Mesothelial cell of epicardium (in vitro differentiated cells): ENCODE data around the gene ZNF611. TPM values are rescaled to one million over a fixed set of nuclear protein-coding genes. Genes with fewer than 3 reads are reported as not detected.
"Not testable (repeated sequence)": the region's sequence is repeated elsewhere in the genome, so short reads cannot be mapped to it uniquely, and the experiment has no call there.

Experiments used
- DNase-seq, 2 experiments: peaks; one replicate each; pipeline ENCODE4 v3.0.0; 2021; ENCODE audit warnings: low spot score in 2 of 2; ENCODE audit not compliant: unreplicated experiment in 2 of 2
- H3K27ac Mint-ChIP-seq: 2 replicates; pipeline ENCODE4 v1.8.0; 2021; ENCODE audit warnings: mixed read lengths
- H3K27me3 Mint-ChIP-seq: 2 replicates; pipeline ENCODE4 v1.8.0; 2021; ENCODE audit warnings: low read depth, mixed read lengths
- H3K36me3 Mint-ChIP-seq: 2 replicates; pipeline ENCODE4 v1.8.0; 2021; ENCODE audit warnings: mixed read lengths
- H3K4me1 Mint-ChIP-seq: 2 replicates; pipeline ENCODE4 v1.8.0; 2021; ENCODE audit warnings: mixed read lengths
- H3K4me3 Mint-ChIP-seq: 2 replicates; pipeline ENCODE4 v1.8.0; 2021; ENCODE audit warnings: mild to moderate bottlenecking, moderate library complexity, mixed read lengths
- H3K9me3 Mint-ChIP-seq: 2 replicates; pipeline ENCODE4 v1.8.0; 2021; ENCODE audit warnings: mixed read lengths
- total RNA-seq: library from RNA; stranded (reverse); gene quantifications from 3 replicates; pipeline ENCODE4 v1.2.1, GENCODE V29; 2021
- TF ChIP-seq, protein P1 (sequence below): fragments of 200-600 bp; sonication (generic); IDR thresholded peaks from one replicate; pipeline ENCODE4 v1.5.0; 2021; ENCODE audit warnings: antibody characterized with exemption; ENCODE audit not compliant: unreplicated experiment

ZNF611 gene
- total RNA-seq, 1 donor from 2014 or later = 29.0 TPM

DNA sequence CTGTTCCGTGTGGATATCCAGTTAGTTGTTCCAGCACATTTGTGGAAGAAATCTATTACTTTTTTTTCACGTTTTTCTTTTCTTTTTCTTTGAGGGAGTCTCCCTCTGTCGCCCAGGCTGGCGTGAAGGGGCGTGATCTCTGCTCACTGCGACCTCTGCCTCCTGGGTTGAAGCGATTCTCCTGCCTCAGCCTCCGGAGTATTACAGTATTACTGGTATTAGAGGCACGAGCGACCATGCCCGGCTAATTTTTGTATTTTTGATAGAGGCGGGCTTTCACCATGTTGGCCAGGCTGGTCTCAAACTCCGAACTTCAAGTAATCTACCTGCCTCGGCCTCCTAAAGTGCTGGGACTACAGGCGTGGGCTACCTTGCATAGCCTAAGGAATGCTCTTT lies 43.6 kb downstream of the ZNF611 start:
- Mint-ChIP-seq H3K4me3 (peak overlapping the region; percentile 95), H3K9me3 (peaks cover 6% of the 10 kb centered on the region), H3K27me3 (no peaks in the 10 kb centered on the region), H3K27ac (peak overlapping the region; percentile 99), H3K36me3 (peaks cover 5% of the 10 kb centered on the region), H3K4me1 (peaks cover 29% of the 10 kb centered on the region)
- no peak for DNase-seq
- TF ChIP-seq, protein P1, sequence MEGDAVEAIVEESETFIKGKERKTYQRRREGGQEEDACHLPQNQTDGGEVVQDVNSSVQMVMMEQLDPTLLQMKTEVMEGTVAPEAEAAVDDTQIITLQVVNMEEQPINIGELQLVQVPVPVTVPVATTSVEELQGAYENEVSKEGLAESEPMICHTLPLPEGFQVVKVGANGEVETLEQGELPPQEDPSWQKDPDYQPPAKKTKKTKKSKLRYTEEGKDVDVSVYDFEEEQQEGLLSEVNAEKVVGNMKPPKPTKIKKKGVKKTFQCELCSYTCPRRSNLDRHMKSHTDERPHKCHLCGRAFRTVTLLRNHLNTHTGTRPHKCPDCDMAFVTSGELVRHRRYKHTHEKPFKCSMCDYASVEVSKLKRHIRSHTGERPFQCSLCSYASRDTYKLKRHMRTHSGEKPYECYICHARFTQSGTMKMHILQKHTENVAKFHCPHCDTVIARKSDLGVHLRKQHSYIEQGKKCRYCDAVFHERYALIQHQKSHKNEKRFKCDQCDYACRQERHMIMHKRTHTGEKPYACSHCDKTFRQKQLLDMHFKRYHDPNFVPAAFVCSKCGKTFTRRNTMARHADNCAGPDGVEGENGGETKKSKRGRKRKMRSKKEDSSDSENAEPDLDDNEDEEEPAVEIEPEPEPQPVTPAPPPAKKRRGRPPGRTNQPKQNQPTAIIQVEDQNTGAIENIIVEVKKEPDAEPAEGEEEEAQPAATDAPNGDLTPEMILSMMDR = no peak

DNA sequence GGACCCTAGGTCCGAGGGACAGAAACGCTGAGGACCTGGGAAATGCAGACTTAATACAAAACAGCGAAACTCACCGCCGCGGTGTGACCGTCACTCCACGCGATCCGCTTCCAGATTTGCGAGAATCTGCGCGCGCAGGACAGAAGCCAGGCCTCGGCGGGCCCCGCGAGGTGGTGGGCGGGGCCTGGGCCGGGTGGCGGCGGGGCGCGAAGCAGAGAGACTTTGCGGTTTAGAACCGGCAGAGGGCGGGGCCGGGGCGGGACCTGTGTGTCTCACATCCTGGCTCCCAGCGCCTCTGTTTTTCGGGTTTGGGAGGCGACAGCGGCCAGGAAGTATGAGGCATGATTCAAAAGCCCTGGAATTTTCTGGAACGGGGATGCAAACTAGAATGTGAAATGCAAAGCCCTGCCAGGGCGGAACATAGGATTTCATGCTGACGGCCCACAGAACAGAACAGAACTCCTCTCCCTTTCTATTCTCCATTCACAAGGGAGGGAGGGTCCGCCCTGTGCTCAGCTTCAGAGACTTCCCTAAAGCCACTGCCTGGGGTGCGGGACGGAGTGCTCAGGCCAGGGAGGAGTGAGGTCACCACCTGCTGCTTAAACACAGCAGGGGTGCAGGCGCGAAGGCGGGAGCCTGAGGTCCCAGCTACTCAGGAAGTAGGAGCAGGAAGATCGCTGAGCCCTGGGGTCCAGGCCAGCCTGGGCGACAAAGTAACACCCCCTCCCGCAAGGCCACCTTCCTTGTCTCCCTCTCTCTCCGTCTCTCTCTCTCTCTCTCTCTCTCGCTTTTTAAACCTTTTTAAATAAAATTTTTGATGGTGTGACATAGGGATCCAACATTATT lies 44.3 kb downstream of the ZNF611 start:
- Mint-ChIP-seq H3K4me1 (peaks cover 36% of the 10 kb centered on the region), H3K4me3 (peak overlapping the region; percentile 95), H3K36me3 (peaks cover 5% of the 10 kb centered on the region), H3K27ac (peak overlapping the region; percentile 99), H3K9me3 (peaks cover 6% of the 10 kb centered on the region), H3K27me3 (no peaks in the 10 kb centered on the region)
- TF ChIP-seq, protein P1 = peak; percentile 37
- DNase-seq = peak; percentile 91 to 93

DNA sequence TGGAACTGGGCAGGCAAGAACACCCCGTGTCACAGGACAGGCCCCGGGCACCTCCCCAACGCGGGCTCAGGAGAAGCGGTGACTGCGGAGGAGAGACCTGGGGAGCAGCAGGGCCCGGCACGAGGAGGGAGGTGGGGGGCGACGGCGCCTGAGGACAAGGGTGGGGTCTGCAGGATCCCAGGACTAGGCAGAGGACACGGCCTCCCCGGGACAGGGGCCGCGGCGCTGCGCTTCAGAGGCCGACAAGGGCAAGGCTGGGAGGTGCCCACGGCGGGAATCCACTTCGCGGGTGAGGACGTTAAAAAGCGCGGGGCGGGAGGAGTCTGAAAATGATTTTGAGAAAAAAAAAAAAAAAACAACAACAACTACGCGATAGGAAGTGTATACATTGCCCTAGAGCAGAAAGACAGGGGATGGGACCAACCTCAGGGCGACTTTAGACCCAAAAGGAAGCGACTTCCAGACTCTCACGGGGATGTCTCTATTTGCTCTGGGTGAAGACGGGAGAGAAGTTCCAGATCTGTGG lies 44.9 kb downstream of the ZNF611 start:
- TF ChIP-seq, protein P1 = no peak
- Mint-ChIP-seq H3K27ac (peak overlapping the region; percentile 99), H3K4me1 (peaks cover 43% of the 10 kb centered on the region), H3K36me3 (peaks cover 5% of the 10 kb centered on the region), H3K4me3 (peak overlapping the region; percentile 95), H3K9me3 (peaks cover 6% of the 10 kb centered on the region), H3K27me3 (no peaks in the 10 kb centered on the region)
- DNase-seq = peak; percentile 25 to 59

DNA sequence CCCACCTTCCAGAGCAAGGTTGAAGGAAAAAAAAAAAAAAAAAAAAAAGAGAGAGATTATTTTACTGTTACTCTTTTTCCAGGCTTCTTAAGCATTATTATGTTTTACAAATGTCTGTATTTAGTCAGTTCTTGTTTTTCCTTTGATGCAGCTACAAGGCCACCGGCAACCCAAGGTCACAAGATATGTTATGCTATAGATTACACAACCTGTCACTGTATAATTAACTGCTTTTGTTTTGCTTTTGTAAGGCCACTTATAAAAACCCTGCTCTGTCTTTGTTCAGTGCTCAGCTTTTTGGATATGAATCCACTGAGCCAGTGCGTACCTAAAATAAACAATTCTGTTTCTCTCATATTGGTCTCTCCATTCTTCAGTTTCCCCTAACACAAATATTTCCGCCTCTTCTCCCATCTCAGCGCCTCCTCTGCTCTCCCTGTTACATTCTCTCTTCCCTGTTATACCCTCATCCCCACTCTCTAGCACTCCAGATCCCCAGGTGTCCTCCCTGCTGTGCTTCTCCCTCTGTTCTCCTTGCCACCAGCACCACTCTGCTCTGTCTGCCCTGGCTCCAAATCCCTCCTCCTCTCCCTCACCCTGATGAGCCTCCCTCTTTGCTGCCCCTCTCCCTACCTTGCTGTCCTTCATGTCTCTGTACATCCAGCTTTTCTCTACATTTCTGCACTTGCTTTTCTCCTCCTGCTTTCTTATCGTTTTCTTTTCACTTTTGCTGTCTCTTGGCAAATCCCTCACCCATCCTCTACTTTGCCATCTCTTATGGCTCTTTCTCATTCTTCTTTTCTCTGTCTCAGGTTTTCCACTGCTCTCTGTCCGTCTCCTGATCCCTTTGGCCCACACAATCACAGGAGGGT lies 45.7 kb downstream of the ZNF611 start:
- not testable (repeated sequence) for H3K36me3 Mint-ChIP-seq, H3K27me3 Mint-ChIP-seq, H3K9me3 Mint-ChIP-seq, DNase-seq
- peaks cover 48% of the 10 kb centered on the region for H3K4me1 Mint-ChIP-seq
- H3K27ac Mint-ChIP-seq = peak overlapping the region; percentile 99
- peak overlapping the region; percentile 95 for H3K4me3 Mint-ChIP-seq

DNA sequence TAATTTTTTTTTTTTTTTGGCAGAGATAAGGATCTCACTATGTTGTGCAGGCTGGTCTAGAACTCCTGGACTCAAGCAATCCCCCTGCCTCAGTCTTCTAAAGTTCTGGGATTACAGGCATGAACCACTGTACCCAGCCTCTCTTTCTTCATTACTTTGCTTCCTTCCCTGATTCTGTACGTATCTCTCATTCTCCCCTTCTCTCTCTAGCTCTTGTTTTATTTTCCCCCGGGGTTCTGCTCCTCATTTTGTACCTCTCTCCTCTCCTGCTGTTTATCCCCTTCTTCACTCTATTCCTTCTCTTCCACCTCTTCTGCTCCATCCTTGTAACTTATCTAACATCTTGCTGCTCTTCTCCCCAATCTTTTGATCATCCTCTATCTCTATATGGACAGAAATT lies 46.5 kb downstream of the ZNF611 start:
- Mint-ChIP-seq H3K27me3 (no peaks in the 10 kb centered on the region), H3K4me3 (peak overlapping the region; percentile 95), H3K36me3 (no peaks in the 10 kb centered on the region), H3K9me3 (no peaks in the 10 kb centered on the region), H3K27ac (peak overlapping the region; percentile 99), H3K4me1 (peaks cover 50% of the 10 kb centered on the region)
- no peak for DNase-seq
- TF ChIP-seq, protein P1 = no peak
